Dedifferentiated amniotic fluid mesenchymal stem cell (primary cell): Measurements from ENCODE around the gene HLA-DOB.
A peak's percentile ranks its signal among the peaks of the same experiment; 100 is the strongest.
"Not testable (repeated sequence)": the region's sequence is repeated elsewhere in the genome, so short reads cannot be mapped to it uniquely, and the experiment has no call there.

Experiments
- DNase-seq: peaks from one replicate; pipeline ENCODE4 v3.0.0-alpha.2; 2016; ENCODE audit errors: extremely low spot score

HLA-DOB gene

GRCh38 chr6:32814145-32814544 is 2.7 kb downstream of the HLA-DOB start:
- DNase-seq, result no peak

GRCh38 chr6:32809171-32809570 is 7.6 kb downstream of the HLA-DOB start:
- DNase-seq, result peak; percentile 13

DNA sequence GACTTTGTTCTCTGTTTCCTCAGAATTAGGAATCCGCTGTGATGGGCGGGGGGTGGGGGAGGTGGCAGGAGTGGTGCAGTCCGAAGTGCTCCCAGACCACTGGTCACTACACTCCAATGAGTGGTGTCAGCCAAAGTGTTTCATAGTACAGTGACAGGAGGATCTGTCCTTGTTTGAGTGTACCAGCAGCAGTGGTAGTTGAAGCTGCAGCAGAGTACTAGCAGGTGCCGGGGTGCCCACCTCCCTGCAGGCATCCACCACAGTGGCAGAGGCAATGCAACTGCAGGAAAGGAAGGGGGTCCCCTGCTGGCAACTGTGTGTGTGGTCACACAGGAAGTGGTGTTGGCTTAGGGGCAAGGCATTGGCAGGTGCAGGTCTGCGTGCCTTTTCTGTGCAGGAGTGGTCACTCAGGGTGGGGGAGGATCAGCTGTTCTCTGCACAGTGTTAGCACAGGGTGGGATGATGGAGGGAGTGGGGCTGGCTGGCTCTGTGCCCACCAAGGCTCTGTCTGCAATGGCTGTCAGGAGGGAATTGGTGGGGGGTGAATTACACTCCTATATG is 9.7 kb downstream of the HLA-DOB start:
- no peak for DNase-seq

GRCh38 chr6:32805404-32805803 is 11.4 kb downstream of the HLA-DOB start:
- DNase-seq, result not testable (repeated sequence)

- peak; percentile 3 for DNase-seq
Measured at GRCh38 chr6:32803416-32803815, 13.4 kb downstream of the HLA-DOB start.

DNA sequence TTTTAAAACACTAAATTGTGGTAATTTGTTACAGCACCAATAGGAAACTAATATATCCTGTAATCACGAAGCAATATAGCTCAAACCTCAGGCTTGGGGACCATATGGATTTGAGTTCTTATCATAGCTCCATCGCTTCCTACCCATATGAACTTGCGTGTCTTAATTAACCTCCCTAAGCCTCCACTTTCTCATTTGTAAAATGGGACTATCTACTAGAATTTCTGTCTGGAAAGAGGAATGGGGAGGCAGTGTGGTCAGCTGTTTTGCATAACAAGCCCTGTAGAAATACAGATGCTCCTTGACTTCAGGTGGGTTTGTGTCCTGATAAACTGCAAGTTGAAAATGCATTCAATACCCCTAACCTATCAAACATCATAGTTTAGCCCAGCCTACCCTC is 17.1 kb downstream of the HLA-DOB start:
- DNase-seq, result no peak

GRCh38 chr6:32799168-32799567 is 17.6 kb downstream of the HLA-DOB start:
- no peak for DNase-seq

GRCh38 chr6:32796848-32797776 is 19.7 kb downstream of the HLA-DOB start:
- DNase-seq, result peak; percentile 62

DNA sequence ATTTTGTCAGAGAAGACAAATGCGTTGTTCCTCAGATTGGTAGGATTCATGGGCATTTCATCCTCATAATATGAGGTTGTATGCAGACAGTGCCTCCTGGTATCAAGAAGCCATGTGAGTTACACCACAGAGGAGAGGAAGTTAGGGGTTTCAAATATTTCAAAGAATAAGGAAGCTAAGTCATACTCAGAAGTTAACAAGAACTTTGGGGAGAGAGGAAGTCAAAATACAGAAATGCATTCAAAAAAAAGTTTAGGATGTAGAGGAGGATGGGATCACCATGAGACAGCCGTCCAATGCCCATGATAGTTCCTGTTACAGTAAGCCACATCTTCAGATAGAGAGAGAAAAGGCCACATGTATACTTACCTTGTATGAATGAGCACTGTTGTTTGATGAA is 22.3 kb downstream of the HLA-DOB start:
- no peak for DNase-seq

DNA sequence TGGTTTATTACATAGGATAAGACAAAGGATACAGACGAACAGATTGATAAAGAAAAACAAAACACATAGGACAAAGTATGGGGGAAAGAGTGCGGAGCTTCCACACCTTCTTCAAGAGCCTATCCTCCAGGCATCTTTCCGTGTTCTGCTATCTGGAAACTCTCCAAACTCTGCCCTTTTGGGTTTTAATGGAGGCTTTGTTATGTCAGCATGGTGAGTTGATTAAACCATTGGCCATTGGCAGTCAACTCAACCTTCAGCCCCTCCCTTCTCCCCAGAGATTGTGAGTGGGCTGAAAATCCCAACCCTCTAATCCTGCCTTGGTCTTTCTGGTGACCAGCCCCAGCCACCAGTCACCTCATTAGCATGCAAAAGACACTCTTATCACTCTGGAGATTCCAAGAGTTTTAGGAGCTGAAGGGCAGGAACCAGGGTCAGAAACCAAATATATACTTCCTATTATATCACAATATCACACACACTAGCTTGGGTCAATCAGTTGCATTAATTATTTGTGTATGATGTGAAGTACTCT is 23.8 kb downstream of the HLA-DOB start:
- DNase-seq, result peak; percentile 5

DNA sequence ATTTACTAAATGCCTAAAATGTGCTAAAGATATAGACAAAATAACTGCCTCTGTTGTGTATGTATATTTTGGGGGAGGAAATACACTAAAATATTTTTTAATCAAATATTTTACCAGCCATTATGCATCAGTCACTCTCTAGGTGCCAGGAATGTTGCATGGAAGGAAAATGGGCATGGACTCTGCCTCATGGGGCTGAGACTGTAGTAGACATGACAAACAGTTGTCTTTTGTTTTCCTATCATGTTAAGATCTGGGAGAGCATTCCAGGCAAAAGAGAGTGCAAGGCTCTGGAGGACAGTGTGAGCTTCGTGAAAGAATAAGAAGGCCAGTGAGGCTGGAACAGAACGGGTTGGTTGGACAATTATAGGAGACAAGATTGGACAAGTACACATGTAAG is 26.5 kb downstream of the HLA-DOB start:
- DNase-seq, result peak; percentile 10

DNA sequence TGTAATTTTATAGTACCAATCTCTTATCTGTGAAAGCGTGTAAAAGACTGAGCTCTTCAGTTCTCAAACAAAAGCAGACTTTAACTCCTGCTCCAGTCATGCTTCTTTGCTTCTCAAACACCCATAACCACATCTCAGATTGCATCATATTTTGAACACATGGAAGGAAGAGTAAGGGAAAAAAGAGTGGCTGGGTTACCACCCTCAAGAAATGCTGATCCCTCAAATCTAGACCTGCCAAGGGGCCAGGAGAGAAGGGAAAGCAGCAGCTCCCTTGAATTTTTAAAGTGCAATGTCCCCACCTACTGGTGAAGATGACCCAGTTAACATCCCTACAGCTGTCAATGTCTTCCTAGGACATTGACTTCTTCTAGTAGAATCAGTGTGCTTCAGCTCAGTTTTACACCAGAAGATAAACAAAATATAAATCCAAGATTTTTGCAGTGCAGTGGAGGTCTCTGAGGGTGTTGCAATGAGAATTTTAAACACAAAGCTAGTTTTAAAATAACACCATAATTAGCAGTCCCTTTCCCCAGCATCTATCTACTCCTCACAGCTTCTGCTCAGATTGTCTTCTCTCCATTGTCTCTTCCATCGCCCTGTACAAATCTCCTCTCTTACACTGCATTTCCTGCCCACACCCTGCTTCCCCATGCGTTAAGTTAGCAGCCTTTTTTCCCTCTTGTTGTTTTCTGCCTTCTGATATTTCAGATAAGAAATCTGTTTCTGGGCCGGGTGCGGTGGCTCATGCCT is 30.8 kb downstream of the HLA-DOB start:
- DNase-seq, result peak; percentile 43

DNA sequence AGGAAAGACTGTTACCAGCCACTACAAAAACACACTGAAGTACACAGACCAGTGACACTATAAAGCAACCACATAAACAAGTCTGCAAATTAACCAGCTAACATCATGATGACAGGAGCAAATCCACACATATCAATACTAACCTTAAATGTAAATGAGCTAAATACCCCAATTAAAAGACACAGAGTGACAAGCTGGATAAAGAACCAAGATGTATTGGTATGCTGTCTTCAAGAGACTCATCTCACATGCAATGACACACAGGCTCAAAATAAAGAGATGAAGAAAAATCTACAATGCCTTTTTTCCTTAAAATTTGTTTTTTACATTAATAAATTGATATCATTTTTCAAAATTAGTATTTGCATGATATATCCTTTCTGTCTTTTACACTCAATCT is 33.9 kb downstream of the HLA-DOB start:
- DNase-seq, result not testable (repeated sequence)

GRCh38 chr6:32779036-32779435 is 37.8 kb downstream of the HLA-DOB start:
- no peak for DNase-seq

DNA sequence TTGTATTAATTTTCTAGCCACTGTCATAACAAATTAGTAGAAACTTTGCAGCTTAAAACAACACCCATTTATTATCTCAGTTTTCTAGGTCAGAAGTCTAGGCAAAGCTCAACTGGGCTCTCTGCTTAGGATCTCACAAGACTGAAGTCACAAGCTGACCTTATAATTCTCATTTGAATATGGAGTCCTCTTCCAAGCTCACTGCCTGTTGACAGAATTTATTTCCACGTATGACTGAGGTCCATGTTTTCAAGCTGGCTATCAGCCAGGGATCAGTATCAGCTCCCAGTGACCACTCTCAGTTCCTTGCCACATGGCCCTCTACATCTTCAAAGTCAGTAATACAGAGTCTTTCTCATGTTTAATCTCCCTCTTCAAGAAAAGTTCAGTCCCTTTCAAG is 41.7 kb downstream of the HLA-DOB start:
- DNase-seq, result no peak

DNA sequence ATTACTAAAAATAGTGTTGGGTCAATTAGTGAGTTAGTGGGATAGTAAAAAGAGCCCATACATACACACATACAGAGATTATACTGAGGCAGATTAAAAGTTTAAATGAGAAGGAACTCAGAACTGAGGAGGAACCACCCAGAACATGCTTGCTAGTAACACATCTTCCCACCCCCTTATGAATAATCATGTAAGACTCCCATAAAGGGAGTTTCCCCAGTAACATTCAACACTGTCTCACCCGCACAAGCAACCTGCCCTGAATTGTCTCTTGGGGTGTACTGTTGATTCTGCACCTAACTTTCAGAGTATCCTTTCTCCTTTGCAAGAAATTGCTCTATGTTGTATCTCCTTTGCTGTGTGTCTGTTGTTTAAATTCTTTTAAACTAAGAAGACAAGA is 42.4 kb downstream of the HLA-DOB start:
- no peak for DNase-seq

- no peak for DNase-seq
Measured at GRCh38 chr6:32772656-32773055, 44.1 kb downstream of the HLA-DOB start.

DNA sequence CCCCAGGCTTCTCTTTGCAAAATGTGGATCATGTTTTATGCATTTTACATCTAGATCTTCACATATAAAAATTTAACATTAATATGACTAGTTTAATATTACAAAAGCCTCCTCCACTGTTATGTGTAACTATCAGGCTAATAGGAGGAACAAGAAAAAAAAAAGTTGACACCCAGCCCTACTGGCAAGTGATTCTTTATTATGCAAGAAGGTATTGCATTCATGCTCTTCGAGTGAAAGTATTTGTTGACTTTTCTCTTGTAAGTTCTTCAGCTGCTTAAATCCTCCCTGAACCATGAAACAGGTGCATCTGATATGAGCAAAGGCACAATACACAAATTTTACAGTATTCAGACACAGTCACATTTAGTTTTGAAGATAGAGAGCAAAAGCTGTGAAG is 52.8 kb downstream of the HLA-DOB start:
- no peak for DNase-seq

DNA sequence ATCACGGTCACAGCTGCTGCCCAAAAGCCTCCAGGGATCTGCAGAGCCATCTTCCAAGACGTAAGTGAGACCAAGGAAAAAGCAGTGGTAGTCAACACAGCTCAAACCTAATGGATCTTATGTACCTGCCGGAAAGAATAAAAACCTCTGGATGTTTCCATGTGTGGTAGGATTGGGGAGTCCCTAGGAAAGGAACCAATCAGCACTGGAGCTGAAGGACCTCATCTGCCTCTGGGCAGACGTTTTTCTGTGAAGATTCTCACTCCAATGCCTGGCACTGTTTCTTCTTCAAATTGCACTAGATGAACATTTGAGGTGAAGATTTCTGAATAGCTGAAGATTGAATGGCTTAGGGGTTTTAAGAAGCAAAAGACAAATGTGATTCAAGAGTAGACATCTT is 53.4 kb downstream of the HLA-DOB start, which contains the start of gene HLA-DQB2:
Gene HLA-DQB2, minus strand, starts transcription at position 112 of the 400 bp plus-strand sequence. Its CDS starts 62 bp downstream, at position 50.
- no peak for DNase-seq
